ENCODE measurements around the gene WARS2.

The WARS2 gene

GRCh38 chr1:118993700-118994026 lies 146.8 kb downstream of the WARS2 start:
- DNase-seq, result no peak

DNA sequence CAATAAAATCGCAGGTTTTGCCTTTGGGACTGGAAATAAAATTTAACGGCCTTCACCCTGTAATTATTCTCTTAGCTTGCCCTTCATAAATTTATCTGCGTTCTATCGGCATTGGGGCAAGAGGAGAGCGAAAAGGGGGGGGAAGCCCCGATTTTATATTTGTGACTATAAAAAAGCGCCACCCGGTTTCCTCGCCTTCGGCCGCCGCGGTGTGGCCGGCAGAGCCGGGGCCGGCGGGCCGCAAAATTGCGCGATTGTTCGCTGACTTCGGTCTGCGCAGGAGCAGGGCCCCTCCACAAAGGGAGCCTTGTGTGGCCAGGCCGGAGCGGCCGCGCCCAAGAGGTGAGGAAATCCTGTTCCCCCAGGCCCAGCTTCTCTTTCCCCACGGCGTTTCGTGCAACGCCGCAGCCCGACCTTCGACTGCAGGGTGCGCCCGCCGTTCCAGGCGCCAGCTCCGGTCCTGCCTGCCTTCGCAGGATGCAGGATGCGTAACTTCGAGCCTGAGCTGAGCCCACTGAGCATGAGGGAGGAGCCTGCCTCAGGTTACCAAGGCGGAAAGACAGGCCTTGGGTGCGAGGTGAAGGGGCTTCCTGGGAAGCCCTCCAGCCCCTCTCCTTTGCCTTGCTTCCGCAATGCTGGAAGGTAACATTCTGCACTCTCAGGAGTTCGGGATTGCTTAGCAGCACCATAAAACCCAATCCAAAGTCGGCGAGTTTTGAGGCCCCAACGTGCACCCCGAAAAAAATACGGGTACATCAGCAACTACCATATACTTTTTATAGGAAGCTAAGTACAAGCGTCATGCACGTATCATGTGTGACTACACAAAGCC lies 147.4 kb downstream of the WARS2 start:
- DNase-seq, result no peak

GRCh38 chr1:118992237-118992825 lies 148.1 kb downstream of the WARS2 start:
- no peak for DNase-seq

DNA sequence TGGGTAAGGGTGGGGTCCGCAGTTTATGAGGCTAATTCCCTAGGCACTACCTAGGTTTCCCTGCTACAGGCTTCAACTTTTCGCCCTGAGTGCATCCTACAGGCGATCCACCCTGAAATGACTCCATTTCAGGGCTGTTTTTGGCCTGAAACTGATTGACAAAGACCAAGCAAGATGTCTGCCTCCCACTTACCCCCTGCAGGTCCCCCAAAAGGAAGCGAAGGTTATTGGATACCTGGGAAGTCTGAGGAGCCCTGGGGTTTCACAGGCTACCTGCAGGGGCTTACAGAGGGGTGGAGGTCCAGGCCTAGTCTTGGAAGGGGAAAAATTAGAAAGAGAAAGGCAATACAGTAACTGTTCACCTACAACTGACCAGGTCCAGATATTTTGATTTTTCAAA lies 149.0 kb downstream of the WARS2 start:
- no peak for DNase-seq

- no peak for DNase-seq
Observed at GRCh38 chr1:118990513-118991152, 149.8 kb downstream of the WARS2 start.

DNA sequence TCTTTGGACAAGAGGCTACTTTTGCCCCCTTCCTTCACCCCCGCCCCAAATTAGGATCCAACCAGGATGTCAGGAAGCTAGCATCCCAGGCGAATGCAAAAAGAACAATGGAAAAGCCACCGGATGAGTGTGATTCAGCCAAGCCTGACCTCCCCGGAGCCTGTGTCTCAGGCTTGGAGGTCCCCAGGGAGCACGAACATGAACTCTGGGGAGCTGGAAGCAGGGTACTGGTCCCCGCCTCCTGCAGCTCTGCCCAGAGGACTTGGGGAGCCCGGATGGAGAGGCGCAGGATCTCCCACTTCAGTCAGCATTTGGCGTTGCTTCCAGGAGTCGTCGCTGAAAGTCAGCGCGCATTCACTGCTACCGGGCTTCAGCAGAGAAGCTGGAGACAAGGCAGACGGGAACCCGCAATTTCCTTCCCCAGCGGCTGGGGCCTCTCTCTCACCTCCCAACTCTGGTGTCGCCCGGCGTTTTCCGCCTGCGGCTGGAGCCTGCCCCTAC lies 150.5 kb downstream of the WARS2 start:
- DNase-seq, result no peak

- no peak for DNase-seq
Observed at GRCh38 chr1:118989006-118989815, 151.2 kb downstream of the WARS2 start.

GRCh38 chr1:118988186-118989005 lies 152.1 kb downstream of the WARS2 start, which contains the start of gene TBX15:
TBX15 (minus strand) TSS chr1:118988343; CDS start chr1:118987795, 548 bp downstream.
- no peak for DNase-seq

GRCh38 chr1:118987468-118988185 lies 152.8 kb downstream of the WARS2 start:
- no peak for DNase-seq

DNA sequence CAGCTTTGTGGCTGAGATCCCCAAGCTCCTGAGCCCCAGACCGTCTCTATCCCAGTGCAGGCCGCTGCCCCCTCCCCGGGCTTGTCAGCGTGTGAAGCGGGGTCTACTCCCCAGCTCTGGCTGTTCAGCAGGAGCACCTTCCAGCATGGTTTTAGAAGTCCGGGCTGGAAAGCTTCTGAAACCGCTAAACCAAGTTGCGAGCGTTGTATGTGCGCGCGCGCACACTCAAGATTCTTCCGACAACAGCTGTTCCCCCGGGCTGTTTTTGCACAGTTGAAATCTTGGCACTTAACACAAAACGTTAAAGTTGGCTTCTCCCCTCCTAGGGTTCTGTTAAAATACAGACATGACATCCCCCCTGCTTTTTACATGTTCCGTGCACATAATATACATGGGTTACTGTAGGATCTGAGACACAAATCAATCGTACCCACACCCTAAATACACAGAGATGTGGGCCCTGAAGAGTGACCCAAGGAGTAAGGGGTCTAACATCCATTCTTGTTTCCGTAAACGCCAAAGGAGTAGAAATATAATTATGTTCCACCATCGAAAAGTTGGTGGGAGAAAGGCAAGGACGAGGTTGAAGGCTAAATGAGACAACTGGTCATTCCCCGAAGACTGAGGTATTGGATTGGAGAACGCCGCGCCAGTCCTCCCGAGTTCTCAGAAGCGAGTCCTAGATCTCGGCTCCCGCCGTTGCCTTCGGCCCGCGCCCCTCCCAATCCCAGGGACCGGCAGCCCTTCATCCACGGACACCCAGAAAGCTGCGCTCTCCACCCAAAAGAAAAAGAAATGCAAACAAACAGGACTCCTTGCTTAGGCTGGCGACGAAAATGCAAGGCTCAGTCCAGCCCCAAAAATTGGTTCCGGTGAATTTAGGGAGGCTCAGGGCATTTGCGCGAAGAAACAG lies 153.6 kb downstream of the WARS2 start:
- DNase-seq, result no peak

DNA sequence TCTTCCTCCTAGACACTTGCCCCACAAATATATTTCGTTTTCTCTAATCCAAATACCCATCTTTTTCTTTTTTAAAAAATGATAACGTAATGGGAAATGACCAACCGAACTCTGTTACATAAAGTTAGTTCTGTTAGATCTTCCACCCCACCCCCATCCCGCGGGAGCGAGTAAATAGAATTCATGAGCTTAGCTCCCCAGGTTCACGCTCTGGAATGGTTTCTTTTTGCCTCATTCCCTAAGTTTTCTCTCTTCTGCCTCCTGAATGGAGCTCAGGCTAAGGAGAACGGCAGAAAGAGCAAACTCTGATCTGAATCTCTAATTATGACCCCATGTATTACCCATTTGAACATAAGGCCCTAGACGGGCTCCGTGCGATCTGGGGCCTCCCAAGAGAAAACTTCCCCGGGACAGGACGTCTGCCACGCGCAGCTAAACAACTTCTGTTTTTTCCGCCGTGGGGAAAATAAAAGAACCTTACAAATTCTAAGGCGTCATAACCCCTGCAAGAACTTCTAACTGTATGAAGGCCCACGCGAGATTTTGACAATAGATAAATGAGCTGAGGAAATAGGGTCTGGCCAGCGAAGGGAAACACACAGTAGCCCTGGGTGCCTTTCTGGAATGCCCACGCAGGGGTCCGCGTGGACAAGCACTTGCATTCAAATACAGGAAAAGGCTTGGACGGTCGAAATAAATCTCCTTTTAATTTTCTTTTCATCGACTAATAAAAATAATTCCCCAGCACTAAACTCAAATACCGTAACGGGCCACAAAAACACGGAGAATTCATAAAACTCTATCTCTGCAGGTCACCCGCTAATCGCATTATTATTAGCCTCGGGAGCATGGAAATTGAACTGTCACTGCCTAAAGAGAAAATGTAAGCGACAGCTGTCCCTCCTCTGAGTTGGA lies 154.6 kb downstream of the WARS2 start:
- no peak for DNase-seq

- no peak for DNase-seq
Observed at GRCh38 chr1:118984722-118985639, 155.5 kb downstream of the WARS2 start.

- no peak for DNase-seq
Observed at GRCh38 chr1:118984086-118984721, 156.2 kb downstream of the WARS2 start.

DNA sequence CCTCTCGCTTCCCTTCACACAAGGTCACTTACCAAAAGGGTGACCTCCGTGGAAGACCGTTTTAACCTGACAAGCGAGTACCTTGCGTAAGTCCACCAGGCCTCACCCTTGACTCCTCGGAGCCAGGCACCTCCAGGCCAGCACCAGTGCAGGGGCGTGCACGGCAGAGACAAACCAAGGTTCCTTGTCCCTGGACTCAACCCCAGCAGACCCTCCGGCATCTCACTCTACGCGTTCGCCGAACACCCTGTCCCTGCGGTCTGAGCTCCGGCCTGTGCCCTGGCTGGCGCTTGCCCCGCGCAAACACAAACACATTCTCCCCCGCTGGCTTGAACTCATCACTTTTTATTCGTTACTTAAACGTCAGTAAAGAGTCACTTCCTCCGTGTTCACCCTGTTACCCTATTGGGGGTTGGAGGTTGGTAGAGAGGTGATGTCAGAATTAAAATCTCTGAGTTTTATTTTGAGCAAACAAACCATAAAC lies 156.9 kb downstream of the WARS2 start:
- DNase-seq, result no peak

- DNase-seq, result no peak
Observed at GRCh38 chr1:118982821-118983557, 157.5 kb downstream of the WARS2 start.

GRCh38 chr1:118982266-118982665 lies 158.2 kb downstream of the WARS2 start:
- DNase-seq, result no peak

DNA sequence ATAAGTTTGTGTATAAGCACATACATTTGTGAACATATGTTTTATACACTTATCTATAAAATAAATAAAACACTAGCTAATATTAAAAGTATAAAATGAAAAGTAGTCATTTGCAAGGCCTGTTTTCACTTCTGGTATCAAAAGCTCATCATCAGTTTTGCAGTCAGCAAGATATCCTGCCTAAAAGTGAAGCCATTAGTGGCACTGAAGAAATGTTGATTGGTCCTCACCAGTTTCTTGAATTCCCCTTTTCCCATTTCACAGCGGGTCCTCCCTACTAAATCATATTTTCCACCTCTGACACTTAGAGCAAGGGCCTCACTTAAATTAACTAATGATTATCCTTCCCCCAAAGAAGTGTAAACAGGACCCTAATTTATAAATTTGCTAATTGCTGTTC lies 159.0 kb downstream of the WARS2 start:
- DNase-seq, result no peak

Measured in stimulated activated CD8-positive, alpha-beta memory T cell treated with anti-CD3 and anti-CD28 coated beads, Interleukin-4, amount 100 ng/mL, for 48 hours (primary cell).